HG02884 (cell line): Measurements from ENCODE around the gene PSMD4.
"Not testable (repeated sequence)": the region's sequence is repeated elsewhere in the genome, so short reads cannot be mapped to it uniquely, and the experiment has no call there.

Source experiments
- ATAC-seq: cut with Tn5 transposase; IDR thresholded peaks from one replicate; pipeline ENCODE4 v1.9.1; 2021; ENCODE audit warnings: mild to moderate bottlenecking, moderate library complexity; ENCODE audit not compliant: unreplicated experiment

Gene PSMD4

GRCh38 chr1:151254217-151255213 is at the start of gene PSMD4:
TSS of gene PSMD4 (plus strand) at chr1:151254734. CDS start at chr1:151254783, 49 bp downstream.
- peak; percentile 88 for ATAC-seq

GRCh38 chr1:151205381-151205965 is 49.1 kb upstream of the PSMD4 start:
- ATAC-seq: not testable (repeated sequence)

DNA sequence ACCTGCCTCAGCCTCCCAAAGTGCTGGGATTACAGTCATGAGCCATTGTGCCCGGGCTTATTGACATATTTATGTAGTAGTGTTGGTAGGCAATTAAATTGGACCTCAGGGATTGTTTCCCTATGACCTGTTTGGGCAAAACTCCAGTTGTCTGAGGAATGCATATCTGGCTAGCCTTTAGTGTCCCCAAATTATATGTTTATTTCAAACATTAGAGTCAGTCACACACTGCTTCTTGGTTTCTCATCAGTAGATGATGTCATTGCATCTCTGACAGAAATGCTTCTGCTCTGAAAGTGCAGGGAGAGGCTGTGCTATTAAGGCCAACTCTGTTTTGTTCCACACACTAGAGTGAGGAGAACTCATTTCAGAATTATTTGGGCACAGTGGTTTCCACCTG is 43.7 kb upstream of the PSMD4 start:
- ATAC-seq: no peak

DNA sequence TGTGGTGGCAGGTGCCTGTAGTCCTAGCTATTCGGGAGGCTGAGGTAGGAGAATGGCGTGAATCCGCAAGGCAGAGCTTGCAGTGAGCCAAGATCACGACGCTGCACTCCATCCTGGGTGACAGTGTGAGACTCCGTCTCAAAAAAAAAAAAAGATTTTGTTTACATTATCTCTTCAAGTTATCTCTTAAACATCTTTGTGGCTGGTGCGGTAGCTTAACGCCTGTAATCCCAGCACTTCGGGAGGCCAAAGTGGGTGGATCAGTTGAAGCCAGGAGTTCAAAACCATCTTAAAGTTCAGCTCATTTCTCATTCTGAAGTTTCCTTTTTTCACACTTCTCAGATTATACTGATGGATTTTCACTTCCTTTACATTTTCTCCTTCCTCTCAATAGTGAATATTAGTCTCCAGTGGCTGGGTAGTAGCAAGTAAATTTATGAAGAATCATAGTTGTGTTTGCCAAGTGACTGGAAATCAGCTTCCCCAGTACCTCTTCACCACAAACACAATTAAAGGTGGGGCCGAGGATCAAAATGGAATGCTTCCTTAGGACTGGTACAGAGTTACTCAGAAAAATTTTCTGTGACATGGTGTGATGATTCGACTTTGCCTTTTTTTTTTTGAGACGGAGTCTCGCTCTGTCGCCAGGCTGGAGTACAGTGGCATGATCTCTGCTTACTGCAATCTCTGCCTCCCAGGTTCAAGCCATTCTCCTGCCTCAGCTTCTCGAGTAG is 42.4 kb upstream of the PSMD4 start:
- ATAC-seq: no peak

DNA sequence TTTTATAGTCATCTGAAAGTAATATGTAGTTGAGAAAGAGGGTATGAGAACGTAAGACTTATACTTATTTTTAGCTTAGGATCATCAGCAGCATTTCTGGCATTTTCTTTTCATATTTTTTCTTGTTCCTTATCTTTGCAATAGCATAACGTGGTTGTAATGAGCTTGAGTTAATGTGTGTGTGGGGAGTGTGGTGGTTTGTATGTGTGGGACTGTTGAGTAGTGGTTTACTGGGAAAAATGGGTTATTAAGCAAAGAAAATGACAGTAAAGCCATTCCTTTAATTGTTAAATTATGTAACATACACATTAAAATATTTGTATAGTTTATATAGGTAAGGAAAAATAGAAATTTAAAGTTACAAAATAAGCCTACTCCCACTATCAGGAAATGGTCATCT is 41.0 kb upstream of the PSMD4 start:
- ATAC-seq: no peak

DNA sequence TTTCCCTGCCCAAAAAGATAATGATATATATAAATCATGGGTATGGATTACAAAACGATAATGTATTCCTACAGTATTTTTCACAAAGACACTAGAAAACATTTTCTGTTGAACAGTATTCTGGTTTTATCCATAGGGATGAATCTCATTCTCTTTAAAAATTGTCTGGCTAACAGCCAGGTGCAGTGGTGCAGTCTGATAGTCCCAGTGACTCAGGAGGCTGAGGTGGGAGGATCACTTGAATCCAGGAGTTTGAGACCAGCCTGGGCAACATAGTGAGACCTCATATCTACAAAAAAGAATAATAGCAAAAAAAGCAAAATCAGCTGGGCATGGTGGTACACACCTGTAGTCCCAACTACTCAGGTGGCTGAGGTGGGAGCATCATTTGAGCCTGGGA is 32.9 kb upstream of the PSMD4 start:
- ATAC-seq: no peak

GRCh38 chr1:151222130-151222529 is 32.4 kb upstream of the PSMD4 start:
- no peak for ATAC-seq

DNA sequence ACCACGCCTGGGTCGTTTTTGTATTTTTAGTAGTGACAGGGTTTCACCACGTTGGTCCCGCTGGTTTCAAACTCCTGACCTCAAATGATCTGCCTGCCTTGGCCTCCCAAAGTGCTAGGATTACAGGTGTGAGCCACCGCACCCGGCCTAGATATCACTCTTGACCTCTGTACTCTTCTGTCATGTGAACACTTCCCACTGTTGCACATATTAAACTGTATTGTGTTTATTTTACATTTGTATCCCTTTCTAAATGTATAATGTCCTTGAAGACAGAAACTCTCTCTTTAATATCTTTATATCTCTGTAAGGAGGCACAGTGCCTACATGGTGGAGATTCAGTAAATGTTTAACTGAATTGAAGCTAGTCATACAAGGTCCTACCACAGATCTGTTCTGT is 19.3 kb upstream of the PSMD4 start:
- no peak for ATAC-seq

GRCh38 chr1:151237678-151238466 is 16.7 kb upstream of the PSMD4 start:
- no peak for ATAC-seq

- no peak for ATAC-seq
These were observed 16.1 kb upstream of the PSMD4 start for GRCh38 chr1:151238467-151238739.

GRCh38 chr1:151242442-151242841 is 12.1 kb upstream of the PSMD4 start:
- no peak for ATAC-seq

- ATAC-seq: no peak
These were observed 10.8 kb upstream of the PSMD4 start for GRCh38 chr1:151243683-151244216.

DNA sequence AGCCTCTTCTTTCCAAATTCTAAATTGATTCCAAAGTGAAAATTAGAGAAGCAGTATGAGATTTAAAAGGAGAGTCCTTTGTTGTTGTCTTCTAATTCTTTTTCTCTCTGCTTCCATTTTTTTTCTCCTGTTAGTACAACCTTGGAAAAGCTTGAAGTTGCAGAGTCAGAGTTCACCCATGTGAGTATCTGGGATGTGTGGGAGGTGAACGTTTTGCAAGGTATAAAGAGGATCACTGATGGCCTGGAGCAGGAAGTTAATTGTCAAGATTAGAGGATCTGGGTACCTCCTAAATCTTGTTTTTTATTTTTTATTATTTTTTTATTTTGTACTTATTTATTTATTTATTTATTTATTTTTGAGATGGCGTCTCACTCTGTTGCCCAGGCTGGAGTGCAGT is 7.7 kb upstream of the PSMD4 start:
- ATAC-seq: no peak

DNA sequence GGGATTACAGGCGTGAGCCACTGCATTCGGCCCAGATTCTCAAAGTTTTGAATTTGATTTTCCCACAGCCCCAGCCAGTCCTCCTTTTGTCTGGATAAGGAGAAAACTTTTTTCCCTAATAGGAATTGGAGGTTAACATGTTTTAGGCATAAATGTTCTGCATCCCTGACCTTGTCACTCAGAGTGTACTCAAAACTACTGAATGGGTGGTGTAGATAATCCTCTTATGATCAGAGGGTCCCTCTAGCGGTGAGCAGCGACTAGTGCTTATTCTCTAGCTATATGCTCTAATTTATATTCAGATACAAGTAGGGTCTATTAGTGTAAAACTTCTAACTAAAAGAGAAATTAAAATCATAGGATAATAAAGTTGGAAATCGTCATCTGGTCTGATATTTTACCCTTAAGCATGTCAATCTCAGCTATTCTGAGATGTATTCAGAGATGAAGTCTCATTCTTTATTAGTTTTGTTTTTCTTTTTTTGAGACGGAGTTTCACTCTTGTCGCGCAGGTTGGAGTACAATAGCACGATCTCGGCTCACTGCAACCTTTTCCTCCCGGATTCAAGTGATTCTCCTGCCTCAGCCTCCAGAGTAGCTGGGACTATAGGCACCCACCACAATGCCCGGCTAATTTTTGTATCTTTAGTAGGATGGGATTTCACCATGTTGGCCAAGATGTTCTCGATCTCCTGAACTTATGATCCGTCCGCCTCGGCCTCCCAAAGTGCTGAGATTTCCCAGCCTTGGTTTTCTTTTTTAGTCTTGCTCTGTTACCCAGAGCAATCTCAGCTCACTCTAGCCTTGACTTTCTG is 2.7 kb upstream of the PSMD4 start:
- peak; percentile 51 for ATAC-seq

DNA sequence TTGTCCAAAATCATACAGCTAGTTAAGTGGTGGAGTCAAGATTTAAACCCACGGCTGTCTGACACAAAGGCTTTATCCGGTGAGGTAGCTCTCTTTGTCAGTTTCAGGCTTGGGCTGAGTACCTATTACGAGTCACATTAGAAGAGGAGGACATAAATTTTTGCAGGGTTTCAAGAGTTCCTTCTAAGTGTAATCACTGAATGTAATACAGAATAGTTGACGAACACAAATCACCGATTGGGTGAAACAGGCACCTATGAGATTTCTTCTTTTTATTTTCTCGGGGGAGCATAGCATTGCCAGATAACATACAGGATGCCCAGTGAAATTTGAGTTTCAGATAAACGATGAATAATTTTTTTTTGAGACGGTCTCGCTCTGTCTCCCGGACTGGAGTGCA is 847 bp downstream of the PSMD4 start:
- ATAC-seq: no peak

DNA sequence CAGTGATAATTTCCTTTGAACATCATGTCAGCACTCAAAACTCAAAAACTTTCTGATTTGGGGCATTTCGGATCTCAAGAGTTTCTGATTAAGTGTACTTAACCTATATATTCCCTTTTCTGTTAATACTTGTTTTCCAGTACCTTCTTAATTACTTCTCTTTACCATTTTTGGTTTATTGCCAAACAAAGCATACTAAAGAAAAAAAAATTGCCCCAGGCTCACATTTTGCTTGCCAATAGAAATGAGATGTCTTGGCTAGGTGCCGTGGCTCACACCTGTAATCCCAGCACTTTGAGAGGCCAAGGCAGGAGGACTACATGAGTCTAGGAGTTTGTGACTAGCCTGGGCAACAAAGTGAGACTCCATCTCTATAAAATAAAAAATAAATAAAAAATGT is 4.8 kb downstream of the PSMD4 start:
- ATAC-seq: no peak

DNA sequence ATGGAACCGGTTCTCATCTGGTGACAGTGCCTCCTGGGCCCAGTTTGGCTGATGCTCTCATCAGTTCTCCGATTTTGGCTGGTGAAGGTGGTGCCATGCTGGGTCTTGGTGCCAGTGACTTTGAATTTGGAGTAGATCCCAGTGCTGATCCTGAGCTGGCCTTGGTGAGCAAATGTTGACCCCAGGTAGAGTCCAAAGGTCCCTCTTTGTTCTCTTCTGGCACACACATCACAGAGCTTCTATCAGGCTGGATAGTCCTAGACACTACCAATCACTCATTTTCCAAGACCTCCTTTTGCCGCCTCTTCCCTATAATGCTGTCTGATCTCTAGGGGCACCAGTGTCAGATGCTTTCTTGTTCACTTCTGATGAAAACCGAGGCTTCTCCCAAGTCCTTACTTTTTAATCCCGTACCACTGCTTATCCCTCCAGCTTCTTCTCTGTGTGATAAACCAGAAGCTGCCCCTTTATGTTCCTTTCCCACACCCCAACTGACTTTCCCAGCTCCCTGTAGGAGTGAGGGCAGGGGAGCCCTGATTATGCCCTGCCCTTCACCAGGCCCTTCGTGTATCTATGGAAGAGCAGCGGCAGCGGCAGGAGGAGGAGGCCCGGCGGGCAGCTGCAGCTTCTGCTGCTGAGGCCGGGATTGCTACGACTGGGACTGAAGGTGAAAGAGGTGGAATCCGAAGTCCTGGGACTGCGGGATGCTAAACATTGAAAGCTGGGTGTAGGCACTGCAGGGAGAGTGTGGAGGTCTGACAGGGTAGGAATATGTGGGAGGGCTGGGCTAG is 11.1 kb downstream of the PSMD4 start:
- ATAC-seq: no peak

DNA sequence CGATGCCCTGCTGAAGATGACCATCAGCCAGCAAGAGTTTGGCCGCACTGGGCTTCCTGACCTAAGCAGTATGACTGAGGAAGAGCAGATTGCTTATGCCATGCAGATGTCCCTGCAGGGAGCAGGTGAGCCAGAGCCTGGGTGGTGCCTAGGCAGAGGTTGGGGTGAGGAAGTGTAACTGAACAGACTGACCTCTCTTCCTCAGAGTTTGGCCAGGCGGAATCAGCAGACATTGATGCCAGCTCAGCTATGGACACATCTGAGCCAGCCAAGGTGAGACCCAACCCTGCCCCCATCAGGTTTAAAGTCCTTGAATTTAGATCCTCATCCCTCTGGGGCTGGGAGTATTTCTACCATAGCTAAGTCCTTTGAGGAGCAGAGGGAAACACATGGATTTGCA is 11.8 kb downstream of the PSMD4 start:
- ATAC-seq: no peak

DNA sequence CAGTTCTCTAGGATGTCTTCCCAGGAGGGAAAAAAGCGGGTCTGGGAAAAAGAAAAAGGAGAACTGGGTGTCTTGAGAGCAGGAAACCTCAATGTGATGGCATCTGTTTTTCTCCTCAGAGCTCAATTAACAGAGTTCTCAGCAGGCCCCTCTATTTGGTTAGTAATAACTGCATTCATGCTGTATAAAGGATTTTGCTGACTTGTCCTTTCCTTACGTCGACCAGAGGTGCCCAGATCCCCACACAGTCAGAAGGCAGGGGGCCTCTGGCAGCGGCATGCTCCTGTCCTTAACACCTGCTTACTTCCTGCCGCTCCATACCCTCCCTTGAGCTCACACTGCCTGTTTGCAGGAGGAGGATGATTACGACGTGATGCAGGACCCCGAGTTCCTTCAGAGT is 12.3 kb downstream of the PSMD4 start:
- no peak for ATAC-seq
